Fibroblast of skin of left quadriceps (primary cell): Measurements from ENCODE around the gene ST3GAL4.

Experiments
- DNase-seq, 2 experiments: peaks; one replicate each; pipeline ENCODE4 v3.0.0-alpha.2; 2013; ENCODE audit warnings: low read depth in 2 of 2

Gene ST3GAL4

GRCh38 chr11:126329644-126330211 lies 25.8 kb upstream of the ST3GAL4 start:
- DNase-seq, result peak in 1 of 2 experiments; percentile 25

- DNase-seq, result no peak
Observed at GRCh38 chr11:126331286-126331685, 24.2 kb upstream of the ST3GAL4 start.

- DNase-seq, result peak in 1 of 2 experiments; percentile 57
Observed at GRCh38 chr11:126332221-126332711, 23.2 kb upstream of the ST3GAL4 start.

GRCh38 chr11:126333142-126333541 lies 22.3 kb upstream of the ST3GAL4 start:
- no peak for DNase-seq

GRCh38 chr11:126334659-126335462 lies 20.6 kb upstream of the ST3GAL4 start:
- no peak for DNase-seq

- no peak for DNase-seq
Observed at GRCh38 chr11:126335463-126335760, 20.1 kb upstream of the ST3GAL4 start.

GRCh38 chr11:126336138-126336541 lies 19.3 kb upstream of the ST3GAL4 start:
- DNase-seq, result no peak

GRCh38 chr11:126336671-126337101 lies 18.8 kb upstream of the ST3GAL4 start:
- no peak for DNase-seq

- no peak for DNase-seq
Observed at GRCh38 chr11:126337126-126337473, 18.4 kb upstream of the ST3GAL4 start.

- no peak for DNase-seq
Observed at GRCh38 chr11:126337474-126338241, 17.8 kb upstream of the ST3GAL4 start.

GRCh38 chr11:126338346-126339055 lies 17.0 kb upstream of the ST3GAL4 start:
- no peak for DNase-seq

GRCh38 chr11:126339073-126339862 lies 16.2 kb upstream of the ST3GAL4 start:
- no peak for DNase-seq

- no peak for DNase-seq
Observed at GRCh38 chr11:126339863-126340434, 15.5 kb upstream of the ST3GAL4 start.

- DNase-seq, result no peak
Observed at GRCh38 chr11:126340960-126341606, 14.4 kb upstream of the ST3GAL4 start.

- DNase-seq, result peak; percentile 90 to 91
Observed at GRCh38 chr11:126341760-126342161, 13.7 kb upstream of the ST3GAL4 start.

- no peak for DNase-seq
Observed at GRCh38 chr11:126343051-126343450, 12.4 kb upstream of the ST3GAL4 start.

- DNase-seq, result no peak
Observed at GRCh38 chr11:126344141-126345080, 11.1 kb upstream of the ST3GAL4 start.

- DNase-seq, result no peak
Observed at GRCh38 chr11:126345283-126345682, 10.2 kb upstream of the ST3GAL4 start.
